Vagina (tissue), 2 donors: ENCODE results near the gene PNMA8C.

Source experiments
- CTCF ChIP-seq, 3 experiments: fragments of 450-650 bp in 2 of 3; fragments of 200-600 bp in 1 of 3; sonication (generic) in 1 of 3; IDR thresholded peaks; one replicate each; pipeline ENCODE4 v1.5.1; 2017 to 2019; ENCODE audit warnings: antibody characterized with exemption in 3 of 3, mild to moderate bottlenecking in 2 of 3, moderate library complexity in 2 of 3
- POLR2A ChIP-seq, 2 donors: fragments of 450-650 bp; IDR thresholded peaks; one replicate each; pipeline ENCODE4 v1.6.1; 2017; ENCODE audit warnings: antibody characterized with exemption in 2 of 2, mild to moderate bottlenecking in 2 of 2, moderate library complexity in 2 of 2
- POLR2AphosphoS5 ChIP-seq, 2 donors: sonication (generic); formaldehyde crosslinking; IDR thresholded peaks; one replicate each; pipeline ENCODE4 v1.9.0; 2017; ENCODE audit warnings: antibody characterized with exemption in 2 of 2, mild to moderate bottlenecking in 2 of 2, low read depth in 1 of 2; ENCODE audit not compliant: insufficient read depth in 1 of 2

GRCh38 chr19:46420056-46420455, 8.7 kb downstream of the PNMA8C start:
- TF ChIP-seq CTCF (IDR thresholded peaks at IDR 0.05) (no peak), POLR2AphosphoS5 (IDR thresholded peaks at IDR 0.05; ENCODE audit: insufficient read depth in 1 of 2, low read depth in 1 of 2) (no peak), POLR2A (IDR thresholded peaks at IDR 0.05) (no peak)
